ENCODE results near the gene ZSCAN9. TPM values are rescaled to one million over a fixed set of nuclear protein-coding genes. Genes with fewer than 3 reads are reported as not detected.

The ZSCAN9 gene
- total and polyA plus RNA-seq, 9 of the 15 experiments (the other 6 are each of a cell fraction or from before 2014, with no cell fraction given): 18.8 to 48.9 (median 28.7) TPM

DNA sequence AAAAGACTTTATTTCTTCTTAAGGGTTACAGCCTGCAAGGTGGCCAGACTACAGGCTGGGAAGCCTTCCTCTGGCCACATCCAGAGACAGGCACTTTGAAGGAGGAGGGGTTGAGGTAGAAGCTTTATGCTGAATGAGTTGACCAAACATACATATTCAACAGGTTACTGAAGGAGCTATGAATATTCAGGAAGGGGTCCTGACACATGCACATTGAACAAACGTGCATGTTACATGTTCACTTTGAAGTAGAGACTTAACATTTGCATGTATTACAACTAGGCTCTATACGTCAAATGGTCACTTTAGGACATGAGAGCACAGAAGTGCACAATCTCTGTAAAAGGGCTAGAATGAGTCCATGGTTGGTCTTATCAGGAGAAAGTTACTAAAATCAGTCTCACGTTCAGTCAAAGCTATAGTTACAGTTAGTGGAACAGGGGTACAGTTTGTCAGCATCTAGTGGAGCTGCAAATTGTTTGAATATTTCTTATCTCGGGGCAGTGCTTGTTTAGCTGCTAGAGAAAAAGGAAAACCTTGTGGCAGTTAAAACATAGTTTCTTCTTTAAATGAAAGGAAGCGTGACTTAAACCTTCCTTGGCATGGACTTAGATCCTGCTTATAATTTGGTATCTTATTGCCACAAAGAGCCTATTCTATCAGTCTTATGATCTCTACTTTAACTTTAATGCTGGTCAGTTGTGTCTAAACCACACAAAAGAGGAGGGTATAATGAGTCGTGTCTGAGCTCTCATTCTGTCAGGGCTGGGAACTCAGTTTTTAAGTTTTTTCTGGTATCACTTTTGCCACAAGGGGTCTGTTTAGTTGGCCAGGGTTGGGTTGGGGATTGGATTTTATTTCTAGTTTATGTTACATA lies 4.6 kb upstream of the ZSCAN9 start (continued):
- TF ChIP-seq, protein P1, sequence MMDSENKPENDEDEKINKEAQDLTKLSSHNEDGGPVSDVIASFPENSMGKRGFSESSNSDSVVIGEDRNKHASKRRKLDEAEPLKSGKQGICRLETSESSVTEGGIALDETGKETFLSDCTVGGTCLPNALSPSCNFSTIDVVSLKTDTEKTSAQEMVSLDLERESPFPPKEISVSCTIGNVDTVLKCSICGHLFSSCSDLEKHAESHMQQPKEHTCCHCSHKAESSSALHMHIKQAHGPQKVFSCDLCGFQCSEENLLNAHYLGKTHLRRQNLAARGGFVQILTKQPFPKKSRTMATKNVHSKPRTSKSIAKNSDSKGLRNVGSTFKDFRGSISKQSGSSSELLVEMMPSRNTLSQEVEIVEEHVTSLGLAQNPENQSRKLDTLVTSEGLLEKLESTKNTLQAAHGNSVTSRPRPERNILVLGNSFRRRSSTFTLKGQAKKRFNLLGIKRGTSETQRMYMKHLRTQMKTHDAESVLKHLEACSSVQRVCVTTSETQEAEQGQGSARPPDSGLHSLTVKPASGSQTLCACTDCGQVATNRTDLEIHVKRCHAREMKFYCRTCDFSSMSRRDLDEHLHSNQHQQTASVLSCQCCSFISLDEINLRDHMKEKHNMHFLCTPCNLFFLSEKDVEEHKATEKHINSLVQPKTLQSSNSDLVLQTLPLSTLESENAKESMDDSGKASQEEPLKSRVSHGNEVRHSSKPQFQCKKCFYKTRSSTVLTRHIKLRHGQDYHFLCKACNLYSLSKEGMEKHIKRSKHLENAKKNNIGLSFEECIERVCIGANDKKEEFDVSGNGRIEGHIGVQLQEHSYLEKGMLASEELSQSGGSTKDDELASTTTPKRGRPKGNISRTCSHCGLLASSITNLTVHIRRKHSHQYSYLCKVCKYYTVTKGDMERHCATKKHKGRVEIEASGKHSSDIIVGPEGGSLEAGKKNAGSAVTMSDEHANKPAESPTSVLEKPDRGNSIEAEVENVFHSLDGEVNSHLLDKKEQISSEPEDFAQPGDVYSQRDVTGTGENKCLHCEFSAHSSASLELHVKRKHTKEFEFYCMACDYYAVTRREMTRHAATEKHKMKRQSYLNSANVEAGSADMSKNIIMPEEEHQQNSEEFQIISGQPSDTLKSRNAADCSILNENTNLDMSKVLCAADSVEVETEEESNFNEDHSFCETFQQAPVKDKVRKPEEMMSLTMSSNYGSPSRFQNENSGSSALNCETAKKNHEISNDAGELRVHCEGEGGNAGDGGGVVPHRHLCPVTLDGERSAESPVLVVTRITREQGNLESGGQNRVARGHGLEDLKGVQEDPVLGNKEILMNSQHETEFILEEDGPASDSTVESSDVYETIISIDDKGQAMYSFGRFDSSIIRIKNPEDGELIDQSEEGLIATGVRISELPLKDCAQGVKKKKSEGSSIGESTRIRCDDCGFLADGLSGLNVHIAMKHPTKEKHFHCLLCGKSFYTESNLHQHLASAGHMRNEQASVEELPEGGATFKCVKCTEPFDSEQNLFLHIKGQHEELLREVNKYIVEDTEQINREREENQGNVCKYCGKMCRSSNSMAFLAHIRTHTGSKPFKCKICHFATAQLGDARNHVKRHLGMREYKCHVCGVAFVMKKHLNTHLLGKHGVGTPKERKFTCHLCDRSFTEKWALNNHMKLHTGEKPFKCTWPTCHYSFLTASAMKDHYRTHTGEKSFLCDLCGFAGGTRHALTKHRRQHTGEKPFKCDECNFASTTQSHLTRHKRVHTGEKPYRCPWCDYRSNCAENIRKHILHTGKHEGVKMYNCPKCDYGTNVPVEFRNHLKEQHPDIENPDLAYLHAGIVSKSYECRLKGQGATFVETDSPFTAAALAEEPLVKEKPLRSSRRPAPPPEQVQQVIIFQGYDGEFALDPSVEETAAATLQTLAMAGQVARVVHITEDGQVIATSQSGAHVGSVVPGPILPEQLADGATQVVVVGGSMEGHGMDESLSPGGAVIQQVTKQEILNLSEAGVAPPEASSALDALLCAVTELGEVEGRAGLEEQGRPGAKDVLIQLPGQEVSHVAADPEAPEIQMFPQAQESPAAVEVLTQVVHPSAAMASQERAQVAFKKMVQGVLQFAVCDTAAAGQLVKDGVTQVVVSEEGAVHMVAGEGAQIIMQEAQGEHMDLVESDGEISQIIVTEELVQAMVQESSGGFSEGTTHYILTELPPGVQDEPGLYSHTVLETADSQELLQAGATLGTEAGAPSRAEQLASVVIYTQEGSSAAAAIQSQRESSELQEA (IDR thresholded peaks at IDR 0.05; ENCODE audit: low read depth): no peak
- TF ChIP-seq KLF6 (CRISPR knock-in tag; IDR thresholded peaks at IDR 0.05; ENCODE audit: borderline replicate concordance) (0 out of 2 replicates have a peak, but pooled peaks have one; percentile 28), CBFA2T3 (IDR thresholded peaks at IDR 0.05) (0 out of 2 replicates have a peak, but pooled peaks have one; percentile 19), ZBTB8A (IDR thresholded peaks at IDR 0.05; ENCODE audit: partially characterized antibody) (no peak), NEUROD1 (IDR thresholded peaks at IDR 0.05; ENCODE audit: borderline replicate concordance, low read depth, low read length, partially characterized antibody) (no peak)
- TF ChIP-seq, protein P2, sequence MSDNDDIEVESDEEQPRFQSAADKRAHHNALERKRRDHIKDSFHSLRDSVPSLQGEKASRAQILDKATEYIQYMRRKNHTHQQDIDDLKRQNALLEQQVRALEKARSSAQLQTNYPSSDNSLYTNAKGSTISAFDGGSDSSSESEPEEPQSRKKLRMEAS (CRISPR knock-in tag; IDR thresholded peaks at IDR 0.05): no peak
- TF ChIP-seq, protein P3, sequence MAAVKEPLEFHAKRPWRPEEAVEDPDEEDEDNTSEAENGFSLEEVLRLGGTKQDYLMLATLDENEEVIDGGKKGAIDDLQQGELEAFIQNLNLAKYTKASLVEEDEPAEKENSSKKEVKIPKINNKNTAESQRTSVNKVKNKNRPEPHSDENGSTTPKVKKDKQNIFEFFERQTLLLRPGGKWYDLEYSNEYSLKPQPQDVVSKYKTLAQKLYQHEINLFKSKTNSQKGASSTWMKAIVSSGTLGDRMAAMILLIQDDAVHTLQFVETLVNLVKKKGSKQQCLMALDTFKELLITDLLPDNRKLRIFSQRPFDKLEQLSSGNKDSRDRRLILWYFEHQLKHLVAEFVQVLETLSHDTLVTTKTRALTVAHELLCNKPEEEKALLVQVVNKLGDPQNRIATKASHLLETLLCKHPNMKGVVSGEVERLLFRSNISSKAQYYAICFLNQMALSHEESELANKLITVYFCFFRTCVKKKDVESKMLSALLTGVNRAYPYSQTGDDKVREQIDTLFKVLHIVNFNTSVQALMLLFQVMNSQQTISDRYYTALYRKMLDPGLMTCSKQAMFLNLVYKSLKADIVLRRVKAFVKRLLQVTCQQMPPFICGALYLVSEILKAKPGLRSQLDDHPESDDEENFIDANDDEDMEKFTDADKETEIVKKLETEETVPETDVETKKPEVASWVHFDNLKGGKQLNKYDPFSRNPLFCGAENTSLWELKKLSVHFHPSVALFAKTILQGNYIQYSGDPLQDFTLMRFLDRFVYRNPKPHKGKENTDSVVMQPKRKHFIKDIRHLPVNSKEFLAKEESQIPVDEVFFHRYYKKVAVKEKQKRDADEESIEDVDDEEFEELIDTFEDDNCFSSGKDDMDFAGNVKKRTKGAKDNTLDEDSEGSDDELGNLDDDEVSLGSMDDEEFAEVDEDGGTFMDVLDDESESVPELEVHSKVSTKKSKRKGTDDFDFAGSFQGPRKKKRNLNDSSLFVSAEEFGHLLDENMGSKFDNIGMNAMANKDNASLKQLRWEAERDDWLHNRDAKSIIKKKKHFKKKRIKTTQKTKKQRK (IDR thresholded peaks at IDR 0.05; ENCODE audit: borderline replicate concordance, low read depth, low read length): no peak
- TF ChIP-seq, protein P4, sequence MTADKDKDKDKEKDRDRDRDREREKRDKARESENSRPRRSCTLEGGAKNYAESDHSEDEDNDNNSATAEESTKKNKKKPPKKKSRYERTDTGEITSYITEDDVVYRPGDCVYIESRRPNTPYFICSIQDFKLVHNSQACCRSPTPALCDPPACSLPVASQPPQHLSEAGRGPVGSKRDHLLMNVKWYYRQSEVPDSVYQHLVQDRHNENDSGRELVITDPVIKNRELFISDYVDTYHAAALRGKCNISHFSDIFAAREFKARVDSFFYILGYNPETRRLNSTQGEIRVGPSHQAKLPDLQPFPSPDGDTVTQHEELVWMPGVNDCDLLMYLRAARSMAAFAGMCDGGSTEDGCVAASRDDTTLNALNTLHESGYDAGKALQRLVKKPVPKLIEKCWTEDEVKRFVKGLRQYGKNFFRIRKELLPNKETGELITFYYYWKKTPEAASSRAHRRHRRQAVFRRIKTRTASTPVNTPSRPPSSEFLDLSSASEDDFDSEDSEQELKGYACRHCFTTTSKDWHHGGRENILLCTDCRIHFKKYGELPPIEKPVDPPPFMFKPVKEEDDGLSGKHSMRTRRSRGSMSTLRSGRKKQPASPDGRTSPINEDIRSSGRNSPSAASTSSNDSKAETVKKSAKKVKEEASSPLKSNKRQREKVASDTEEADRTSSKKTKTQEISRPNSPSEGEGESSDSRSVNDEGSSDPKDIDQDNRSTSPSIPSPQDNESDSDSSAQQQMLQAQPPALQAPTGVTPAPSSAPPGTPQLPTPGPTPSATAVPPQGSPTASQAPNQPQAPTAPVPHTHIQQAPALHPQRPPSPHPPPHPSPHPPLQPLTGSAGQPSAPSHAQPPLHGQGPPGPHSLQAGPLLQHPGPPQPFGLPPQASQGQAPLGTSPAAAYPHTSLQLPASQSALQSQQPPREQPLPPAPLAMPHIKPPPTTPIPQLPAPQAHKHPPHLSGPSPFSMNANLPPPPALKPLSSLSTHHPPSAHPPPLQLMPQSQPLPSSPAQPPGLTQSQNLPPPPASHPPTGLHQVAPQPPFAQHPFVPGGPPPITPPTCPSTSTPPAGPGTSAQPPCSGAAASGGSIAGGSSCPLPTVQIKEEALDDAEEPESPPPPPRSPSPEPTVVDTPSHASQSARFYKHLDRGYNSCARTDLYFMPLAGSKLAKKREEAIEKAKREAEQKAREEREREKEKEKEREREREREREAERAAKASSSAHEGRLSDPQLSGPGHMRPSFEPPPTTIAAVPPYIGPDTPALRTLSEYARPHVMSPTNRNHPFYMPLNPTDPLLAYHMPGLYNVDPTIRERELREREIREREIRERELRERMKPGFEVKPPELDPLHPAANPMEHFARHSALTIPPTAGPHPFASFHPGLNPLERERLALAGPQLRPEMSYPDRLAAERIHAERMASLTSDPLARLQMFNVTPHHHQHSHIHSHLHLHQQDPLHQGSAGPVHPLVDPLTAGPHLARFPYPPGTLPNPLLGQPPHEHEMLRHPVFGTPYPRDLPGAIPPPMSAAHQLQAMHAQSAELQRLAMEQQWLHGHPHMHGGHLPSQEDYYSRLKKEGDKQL (CRISPR knock-in tag; IDR thresholded peaks at IDR 0.05; ENCODE audit: borderline replicate concordance): no peak

Data from K562 (cell line).